Dermis blood vessel endothelial cell (primary cell): ENCODE measurements around the gene VPS13C. TPM values are rescaled to one million over a fixed set of nuclear protein-coding genes. Genes with fewer than 3 reads are reported as not detected.

ENCODE experiments used
- DNase-seq: peaks from one replicate; pipeline ENCODE4 v3.0.0; 2010
- total RNA-seq: library from RNA; depleted of rRNA; stranded (reverse); fragments of >200 nt; gene quantifications from 2 replicates; pipeline ENCODE4 v1.2.3, GENCODE V29; 2014

The VPS13C gene
- total RNA-seq, 1 donor from 2014 or later: 135 TPM

DNA sequence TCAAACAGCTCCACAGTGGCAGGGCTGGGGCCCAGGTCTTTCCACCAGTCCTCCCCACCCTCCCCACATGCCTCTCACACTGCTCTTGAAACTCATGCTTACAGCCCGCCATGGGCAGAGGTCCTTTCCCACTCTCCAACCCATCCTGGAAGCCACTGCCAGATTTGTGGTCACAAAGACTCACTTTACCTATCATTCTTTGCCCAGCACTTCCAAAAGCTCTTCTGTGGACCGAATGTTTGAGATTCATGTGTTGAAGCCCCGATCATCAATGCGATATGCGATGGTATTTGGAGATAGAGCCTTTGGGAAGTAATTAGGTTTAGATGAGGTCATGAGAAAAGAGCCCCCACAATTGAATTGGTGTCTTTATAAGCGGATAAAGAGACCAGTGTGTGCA is 247.8 kb downstream of the VPS13C start:
- DNase-seq: no peak

DNA sequence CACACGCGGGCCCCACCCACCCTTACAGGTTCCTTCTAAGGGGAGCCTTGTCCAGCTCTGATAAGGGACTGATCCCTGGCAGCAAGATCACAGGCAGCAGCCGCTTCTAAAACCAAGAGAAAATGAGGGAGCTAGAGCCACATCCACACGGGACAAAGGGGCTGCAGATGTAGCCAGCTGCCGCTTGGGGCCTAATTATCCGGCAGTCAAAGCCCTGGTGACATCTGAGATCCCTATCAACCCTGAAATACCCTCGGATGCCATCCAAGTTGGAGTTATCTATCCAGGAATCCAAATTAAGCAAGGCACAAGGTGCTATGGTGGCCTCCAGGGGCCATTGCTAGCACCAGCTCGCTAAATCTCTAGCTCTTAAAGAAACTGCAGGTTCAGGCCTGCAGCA is 248.3 kb downstream of the VPS13C start:
- no peak for DNase-seq

GRCh38 chr15:61809216-61809615 is 251.0 kb downstream of the VPS13C start:
- no peak for DNase-seq

- no peak for DNase-seq
These were observed 252.8 kb downstream of the VPS13C start for GRCh38 chr15:61807281-61807929.

Other genes with a start within 250 kb of the VPS13C start
- gene C2CD4A, start 6.5 kb upstream of the VPS13C start, total RNA-seq: 1.5 and 2.7 TPM in 2 replicates
- 34.9 and 96.0 TPM in 2 replicates for gene C2CD4B, start 104.8 kb upstream of the VPS13C start, total RNA-seq